Epithelial cell of proximal tubule (primary cell): Measurements from ENCODE around the gene AK5. TPM values are rescaled to one million over a fixed set of nuclear protein-coding genes. Genes with fewer than 3 reads are reported as not detected.
"Not testable (repeated sequence)": the region's sequence is repeated elsewhere in the genome, so short reads cannot be mapped to it uniquely, and the experiment has no call there.

Experiments
- DNase-seq: peaks from one replicate; pipeline ENCODE4 v3.0.0-alpha.2; 2011; ENCODE audit warnings: low read depth
- H3K4me3 ChIP-seq: 2 replicates; pipeline ENCODE4 v1.5.1; 2011; ENCODE audit warnings: low read depth, mild to moderate bottlenecking, low read length
- CTCF ChIP-seq: conservative IDR thresholded peaks from 2 replicates; pipeline ENCODE4 v1.5.1; 2012; ENCODE audit warnings: low read depth, mild to moderate bottlenecking, low read length
- total RNA-seq: library from RNA; depleted of rRNA; stranded (reverse); fragments of >200 nt; gene quantifications from 2 replicates; pipeline ENCODE4 v1.2.3, GENCODE V29; 2015

Gene AK5
- total RNA-seq, 1 donor from 2014 or later: 25.0 TPM

- no peak overlapping the region for H3K4me3 ChIP-seq
- no peak for DNase-seq
- TF ChIP-seq CTCF: no peak
These were observed 133.8 kb downstream of the AK5 start for GRCh38 chr1:77415579-77415978.

DNA sequence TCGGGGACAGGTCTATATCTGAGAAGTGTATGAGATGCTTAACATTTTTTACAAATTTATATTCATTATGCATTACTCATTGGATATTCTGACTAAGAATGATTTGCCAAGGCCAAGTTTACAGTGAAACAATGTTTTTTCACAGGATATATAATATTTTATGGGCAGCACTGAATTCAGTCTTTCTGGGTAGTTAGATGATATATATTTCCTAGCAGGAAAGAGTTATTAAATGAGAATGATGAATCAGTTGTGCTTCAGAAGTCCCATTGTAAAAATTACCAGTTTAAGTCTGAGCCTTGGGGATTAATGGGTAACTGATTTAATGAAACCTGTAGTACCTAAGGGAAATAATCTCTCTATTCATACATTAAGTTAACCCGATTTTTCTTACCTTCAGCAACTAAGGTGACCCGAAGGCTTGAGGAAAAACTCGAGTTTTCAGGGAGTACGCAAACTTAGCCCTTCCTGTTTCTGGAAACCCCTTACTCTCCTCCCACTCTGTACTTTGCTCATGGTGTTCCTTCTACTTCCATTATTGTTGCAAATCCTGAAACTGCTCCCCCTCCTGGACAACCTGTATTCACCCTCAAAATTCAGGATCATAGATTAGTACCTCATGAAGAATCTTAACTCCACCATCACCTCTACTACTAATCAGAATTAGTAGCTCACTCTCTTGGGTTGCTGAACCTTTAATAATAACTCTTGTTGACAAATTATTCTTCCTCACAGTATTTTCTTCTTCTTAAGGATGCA lies 135.1 kb downstream of the AK5 start:
- DNase-seq: peak; percentile 22
- H3K4me3 ChIP-seq: no peak overlapping the region
- TF ChIP-seq CTCF: peak; percentile 74

DNA sequence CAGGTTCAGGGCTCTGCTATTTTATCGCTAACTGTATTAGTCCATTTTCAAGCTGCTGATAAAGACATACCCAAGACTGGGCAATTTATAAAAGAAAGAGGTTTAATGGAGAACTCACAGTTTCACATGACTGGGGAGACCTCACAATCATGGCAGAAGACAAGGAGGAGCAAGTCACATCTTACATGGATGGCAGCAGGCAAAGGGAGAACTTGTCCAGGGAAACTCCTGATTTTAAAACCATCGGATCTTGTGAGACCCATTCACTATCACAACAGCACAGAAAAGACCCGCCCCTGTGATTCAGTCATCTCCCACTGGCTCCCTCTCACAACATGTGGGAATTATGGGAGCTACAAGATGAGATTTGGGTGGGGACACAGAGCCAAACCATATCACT lies 136.2 kb downstream of the AK5 start:
- DNase-seq, H3K4me3 ChIP-seq: not testable (repeated sequence)

GRCh38 chr1:77421504-77422233 lies 139.8 kb downstream of the AK5 start:
- H3K4me3 ChIP-seq: no peak overlapping the region
- DNase-seq: no peak
- no peak for TF ChIP-seq CTCF

GRCh38 chr1:77424236-77424635 lies 142.4 kb downstream of the AK5 start:
- no peak for DNase-seq
- TF ChIP-seq CTCF: no peak
- no peak overlapping the region for H3K4me3 ChIP-seq

DNA sequence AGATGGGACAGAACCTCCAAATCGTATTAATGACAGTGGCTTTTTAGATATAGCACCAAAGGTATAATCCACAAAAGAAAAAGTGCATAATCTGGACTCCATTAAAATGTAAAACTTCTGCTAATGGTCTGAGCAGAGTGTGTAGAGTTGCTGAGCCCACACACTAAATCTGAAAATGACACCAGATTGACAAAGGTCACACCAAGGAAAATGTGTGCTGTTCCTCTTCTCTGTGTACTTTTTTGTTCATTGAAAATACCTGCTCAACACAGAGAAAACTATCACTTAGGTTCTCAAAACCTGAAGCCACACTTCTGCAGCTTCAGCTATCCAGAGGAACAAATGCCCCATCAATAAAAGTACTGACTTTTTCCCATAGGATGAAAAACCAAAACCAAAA lies 146.2 kb downstream of the AK5 start:
- no peak for TF ChIP-seq CTCF
- no peak for DNase-seq
- no peak overlapping the region for H3K4me3 ChIP-seq

DNA sequence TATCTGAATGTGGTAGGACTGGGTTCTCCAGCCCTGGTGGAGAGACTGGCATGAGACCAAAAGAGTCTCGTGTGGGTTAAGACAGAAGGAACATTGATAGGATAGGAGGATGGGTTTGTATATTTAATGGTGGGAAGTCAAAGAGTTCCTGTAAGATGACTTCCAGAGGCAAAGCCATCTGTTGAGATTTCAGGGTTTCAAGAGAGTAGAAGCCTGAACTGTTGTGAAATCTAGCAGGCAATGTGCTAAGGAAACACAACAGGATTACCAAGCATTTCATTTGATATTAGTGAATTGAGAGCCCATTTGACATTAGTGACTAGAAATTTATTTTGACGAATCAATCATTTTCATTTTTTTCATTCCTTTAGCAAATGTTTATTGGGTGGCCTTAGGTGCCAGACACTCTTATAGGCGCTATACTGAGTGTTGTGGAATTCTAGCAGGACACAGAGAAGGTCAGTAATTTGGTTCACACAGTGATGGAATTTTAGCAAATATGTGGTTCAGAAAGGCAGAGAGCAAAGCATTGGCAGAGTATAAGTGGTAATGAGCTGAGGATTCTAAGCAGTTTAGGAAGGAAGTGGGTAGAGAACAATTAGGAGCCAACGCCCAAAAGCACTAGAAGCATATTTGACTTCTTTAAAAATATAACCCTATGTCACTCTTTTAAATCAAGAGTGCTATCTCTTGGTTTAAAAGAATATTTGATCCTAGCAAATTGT lies 149.3 kb downstream of the AK5 start:
- no peak for DNase-seq
- H3K4me3 ChIP-seq: no peak overlapping the region
- TF ChIP-seq CTCF: no peak
